Measurements from ENCODE around the gene SELENON.

GRCh38 chr1:25781130-25781433 lies 18.9 kb upstream of the SELENON start:
- TF ChIP-seq CTCF (IDR thresholded peaks at IDR 0.05; ENCODE audit: poor library complexity) (no peak), EZH2phosphoT487 (IDR thresholded peaks at IDR 0.05; ENCODE audit: low read depth, severe bottlenecking, unreplicated experiment) (no peak), EZH2 (IDR thresholded peaks at IDR 0.05; ENCODE audit: borderline replicate concordance) (no peak)

Measured in hepatocyte (in vitro differentiated cells).